ENCODE data around the gene CAPZB.
"Not testable (repeated sequence)": the region's sequence is repeated elsewhere in the genome, so short reads cannot be mapped to it uniquely, and the experiment has no call there.

CAPZB gene

DNA sequence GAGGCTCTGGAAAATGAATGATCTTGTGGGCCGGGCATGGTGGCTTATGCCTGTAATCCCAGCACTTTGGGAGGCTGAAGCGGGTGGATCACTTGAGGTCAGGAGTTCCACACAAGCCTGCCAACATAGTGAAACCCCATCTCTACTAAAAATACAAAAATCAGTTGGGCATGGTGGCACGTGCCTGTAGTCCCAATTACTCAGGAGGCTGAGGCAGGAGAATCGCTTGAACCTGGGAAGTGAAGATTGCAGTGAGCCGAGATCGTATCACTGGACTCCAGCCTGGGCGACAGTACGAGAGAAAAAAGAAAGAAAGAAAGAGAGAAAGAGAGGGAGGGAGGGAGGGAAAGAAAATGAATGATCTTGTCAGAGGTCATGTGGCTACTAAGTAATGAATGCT lies 24.3 kb upstream of the CAPZB start:
- H3K36me3 Mint-ChIP-seq; H3K27ac Mint-ChIP-seq; H3K4me3 Mint-ChIP-seq; H3K27me3 Mint-ChIP-seq; H3K9me3 Mint-ChIP-seq (ENCODE audit: low read depth): not testable (repeated sequence)
- H3K4me1 Mint-ChIP-seq (ENCODE audit: low read depth), result peaks cover 14% of the 10 kb centered on the region

DNA sequence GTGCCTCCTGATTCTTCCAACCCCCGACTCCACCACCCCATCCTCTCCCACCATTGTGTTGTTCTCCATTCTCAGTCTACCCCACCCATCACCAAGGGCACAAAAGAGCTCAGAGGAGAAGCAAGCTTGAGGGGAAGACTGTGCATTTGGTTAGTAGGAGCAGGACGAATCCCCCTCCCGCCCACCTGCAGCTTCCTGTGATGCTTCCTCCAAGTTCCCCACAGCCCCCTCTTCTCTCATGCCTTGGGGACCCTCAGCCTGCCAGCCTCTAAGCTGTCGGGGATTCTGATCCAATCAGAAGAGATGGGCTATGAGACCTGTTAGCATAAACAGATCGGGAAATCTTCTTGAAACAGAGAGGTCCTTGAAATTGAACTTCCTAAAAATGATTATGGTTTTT lies 22.2 kb upstream of the CAPZB start:
- H3K27ac Mint-ChIP-seq, result no peak overlapping the region
- H3K4me1 Mint-ChIP-seq (ENCODE audit: low read depth), result peaks cover 11% of the 10 kb centered on the region
- no peaks in the 10 kb centered on the region for H3K27me3 Mint-ChIP-seq
- no peaks in the 10 kb centered on the region for H3K9me3 Mint-ChIP-seq (ENCODE audit: low read depth)
- no peak overlapping the region for H3K4me3 Mint-ChIP-seq
- peaks cover 2% of the 10 kb centered on the region for H3K36me3 Mint-ChIP-seq

DNA sequence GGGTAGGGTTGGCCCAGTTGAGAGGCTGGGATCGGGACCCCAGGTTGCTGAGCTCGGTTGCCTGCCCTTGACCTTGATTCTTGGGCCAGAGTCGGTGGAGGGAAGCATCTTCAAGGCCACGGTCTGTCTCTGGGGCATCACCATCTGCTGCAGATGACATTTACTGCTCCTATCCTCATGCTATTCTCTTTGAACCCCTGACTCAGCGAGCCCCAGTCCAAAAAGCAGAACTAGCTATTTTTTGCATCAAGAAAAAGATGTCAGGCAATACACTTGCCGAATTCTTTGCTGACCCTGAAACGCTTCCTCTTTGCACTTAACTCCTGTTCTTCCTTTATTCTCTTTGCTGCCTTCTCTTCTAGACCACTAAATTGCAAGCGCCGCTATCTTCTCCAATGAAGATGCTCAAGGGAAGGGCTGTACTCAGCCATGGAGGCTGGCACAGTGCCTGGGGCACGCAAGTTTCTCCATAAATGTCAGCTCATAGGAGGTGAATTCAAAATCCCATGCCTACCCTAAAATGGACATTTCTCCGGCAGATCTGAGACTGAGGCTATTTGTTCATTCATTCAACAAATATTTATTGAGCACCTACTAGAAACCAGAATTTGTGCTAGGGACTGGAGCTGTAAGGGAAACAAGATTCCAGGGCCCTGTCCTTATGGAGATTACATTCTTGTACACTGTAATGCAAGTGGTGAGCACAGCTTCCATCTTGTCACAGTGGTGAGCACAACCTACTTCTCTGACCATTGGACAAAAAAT lies 20.5 kb upstream of the CAPZB start:
- Mint-ChIP-seq H3K4me3 (no peak overlapping the region), H3K36me3 (peaks cover 4% of the 10 kb centered on the region), H3K27me3 (no peaks in the 10 kb centered on the region), H3K4me1 (ENCODE audit: low read depth) (peaks cover 11% of the 10 kb centered on the region), H3K9me3 (ENCODE audit: low read depth) (no peaks in the 10 kb centered on the region), H3K27ac (no peak overlapping the region)

DNA sequence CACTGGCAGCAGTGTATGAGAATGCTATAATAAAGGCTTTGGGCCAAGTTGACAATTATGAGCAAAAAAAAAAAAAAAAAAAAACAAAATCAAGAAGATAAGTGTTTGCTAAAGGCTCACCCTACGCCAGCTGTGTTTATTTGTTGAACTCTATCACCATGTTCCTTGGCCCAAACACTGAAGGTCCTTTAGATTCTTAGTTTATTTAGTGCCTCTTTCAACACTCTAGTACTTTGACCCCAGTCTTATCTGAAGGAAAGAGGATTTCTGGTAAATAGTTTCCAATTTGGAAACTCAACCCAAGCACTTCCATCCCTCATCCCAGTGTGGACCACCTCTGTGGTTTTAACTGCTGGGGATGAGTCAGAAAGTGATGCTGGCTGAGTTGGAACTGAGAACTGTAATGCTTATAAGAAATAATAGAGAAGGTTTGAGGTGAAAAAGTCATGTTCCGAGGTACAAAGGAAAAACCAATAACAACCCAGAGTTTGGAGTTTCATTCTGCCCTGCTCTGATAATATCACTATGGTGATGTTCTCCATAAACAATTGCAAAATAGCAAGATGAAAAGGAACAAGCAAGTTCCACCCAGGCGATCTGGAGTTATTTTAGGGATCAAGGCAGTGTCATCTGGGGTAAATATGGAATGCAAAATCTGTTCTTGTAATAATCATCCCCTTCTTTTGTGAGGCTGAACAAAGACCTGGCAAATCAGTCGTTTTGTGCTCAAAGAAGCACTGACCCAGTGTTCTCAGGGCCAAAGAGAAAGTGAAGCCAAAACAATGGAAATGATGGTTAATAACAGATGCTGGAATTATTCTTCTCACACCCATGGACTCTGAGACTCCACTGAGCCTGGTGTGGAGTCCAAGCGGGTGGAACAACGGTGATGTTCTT lies 19.7 kb upstream of the CAPZB start:
- Mint-ChIP-seq H3K4me1 (ENCODE audit: low read depth) (peaks cover 11% of the 10 kb centered on the region), H3K27ac (no peak overlapping the region)

DNA sequence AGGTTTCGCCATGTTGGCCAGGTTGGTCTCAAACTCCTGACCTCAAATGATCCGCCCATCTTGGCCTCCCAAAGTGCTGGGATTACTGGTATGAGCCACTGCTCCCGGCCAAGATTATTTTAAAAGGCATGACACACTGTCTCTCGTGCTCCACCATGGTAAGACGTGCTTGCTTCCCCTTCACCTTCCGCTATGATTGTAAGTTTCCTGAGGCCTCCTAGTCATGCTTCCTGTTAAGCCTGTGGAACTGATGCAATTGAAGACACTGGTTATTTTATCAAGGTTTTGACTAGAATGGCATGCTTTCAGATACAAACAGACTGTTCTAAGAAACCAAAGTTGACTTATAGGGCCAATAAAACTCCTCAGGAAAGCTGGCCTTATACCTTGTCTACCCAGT lies 16.9 kb upstream of the CAPZB start:
- not testable (repeated sequence) for H3K4me1 Mint-ChIP-seq (ENCODE audit: low read depth); H3K36me3 Mint-ChIP-seq; H3K9me3 Mint-ChIP-seq (ENCODE audit: low read depth); H3K27ac Mint-ChIP-seq; H3K27me3 Mint-ChIP-seq; H3K4me3 Mint-ChIP-seq

More for the DNA sequence above, 19.7 kb upstream of the CAPZB start:
- Mint-ChIP-seq H3K27me3 (no peaks in the 10 kb centered on the region), H3K9me3 (ENCODE audit: low read depth) (no peaks in the 10 kb centered on the region), H3K4me3 (no peak overlapping the region), H3K36me3 (peaks cover 4% of the 10 kb centered on the region)

DNA sequence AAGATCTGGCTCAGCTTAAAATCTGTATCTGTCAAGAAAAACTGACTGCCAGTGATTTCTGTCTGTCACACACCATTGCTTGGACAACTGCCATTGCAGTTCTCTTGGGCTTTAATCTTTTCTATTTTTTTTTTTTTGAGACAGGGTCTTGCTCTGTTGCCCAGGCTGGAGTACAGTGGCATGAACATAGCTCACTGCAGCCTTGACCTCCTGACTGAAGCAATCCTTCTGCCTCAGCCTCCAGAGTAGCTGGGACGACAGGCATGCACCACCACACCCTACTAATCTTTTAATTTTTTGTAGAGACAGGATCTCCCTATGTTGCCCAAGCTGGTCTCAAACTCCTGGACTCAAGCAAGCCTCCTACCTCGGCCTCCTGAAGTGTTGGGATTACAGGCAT lies 14.5 kb upstream of the CAPZB start:
- not testable (repeated sequence) for H3K9me3 Mint-ChIP-seq (ENCODE audit: low read depth); H3K36me3 Mint-ChIP-seq; H3K4me3 Mint-ChIP-seq; H3K27me3 Mint-ChIP-seq; H3K27ac Mint-ChIP-seq
- peaks cover 13% of the 10 kb centered on the region for H3K4me1 Mint-ChIP-seq (ENCODE audit: low read depth)

DNA sequence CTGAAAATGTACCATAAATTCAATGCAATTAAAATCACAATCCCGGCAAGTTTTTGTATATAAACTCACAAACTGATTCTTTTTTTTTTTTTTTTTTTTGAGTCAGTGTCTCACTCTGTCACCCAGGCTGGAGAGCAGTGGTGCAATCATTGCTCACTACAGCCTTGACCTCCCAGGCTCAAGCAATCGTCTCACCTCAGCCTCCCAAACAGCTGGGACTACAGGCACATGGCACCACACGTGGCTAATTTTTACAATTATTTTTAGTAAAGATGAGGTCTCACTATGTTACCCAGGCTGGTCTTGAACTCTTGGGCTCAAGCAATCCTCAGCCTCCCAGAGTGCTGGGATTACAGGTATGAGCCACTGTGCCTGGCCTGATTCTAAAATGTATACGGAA lies 12.1 kb upstream of the CAPZB start:
- not testable (repeated sequence) for H3K27ac Mint-ChIP-seq; H3K4me3 Mint-ChIP-seq; H3K9me3 Mint-ChIP-seq (ENCODE audit: low read depth); H3K27me3 Mint-ChIP-seq; H3K36me3 Mint-ChIP-seq
- peaks cover 16% of the 10 kb centered on the region for H3K4me1 Mint-ChIP-seq (ENCODE audit: low read depth)

DNA sequence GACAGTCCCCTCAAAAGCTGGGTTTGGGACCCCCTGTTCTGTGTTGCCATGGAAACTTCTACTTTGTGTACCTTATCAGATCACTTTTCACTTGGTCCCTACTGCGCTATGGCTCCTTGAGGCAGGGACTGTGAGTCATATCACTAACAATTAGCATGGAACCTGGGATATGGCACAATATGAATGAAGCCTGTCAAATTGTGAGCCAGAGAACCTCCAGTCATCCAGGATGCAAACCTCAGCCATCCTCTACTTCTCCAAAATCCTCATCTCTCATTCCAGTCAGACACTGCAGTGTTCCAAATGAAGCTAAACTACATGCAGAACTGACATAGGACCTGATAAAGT lies 11.2 kb upstream of the CAPZB start:
- Mint-ChIP-seq H3K4me1 (ENCODE audit: low read depth) (peaks cover 22% of the 10 kb centered on the region), H3K9me3 (ENCODE audit: low read depth) (no peaks in the 10 kb centered on the region), H3K27me3 (no peaks in the 10 kb centered on the region), H3K36me3 (no peaks in the 10 kb centered on the region), H3K27ac (no peak overlapping the region), H3K4me3 (no peak overlapping the region)

DNA sequence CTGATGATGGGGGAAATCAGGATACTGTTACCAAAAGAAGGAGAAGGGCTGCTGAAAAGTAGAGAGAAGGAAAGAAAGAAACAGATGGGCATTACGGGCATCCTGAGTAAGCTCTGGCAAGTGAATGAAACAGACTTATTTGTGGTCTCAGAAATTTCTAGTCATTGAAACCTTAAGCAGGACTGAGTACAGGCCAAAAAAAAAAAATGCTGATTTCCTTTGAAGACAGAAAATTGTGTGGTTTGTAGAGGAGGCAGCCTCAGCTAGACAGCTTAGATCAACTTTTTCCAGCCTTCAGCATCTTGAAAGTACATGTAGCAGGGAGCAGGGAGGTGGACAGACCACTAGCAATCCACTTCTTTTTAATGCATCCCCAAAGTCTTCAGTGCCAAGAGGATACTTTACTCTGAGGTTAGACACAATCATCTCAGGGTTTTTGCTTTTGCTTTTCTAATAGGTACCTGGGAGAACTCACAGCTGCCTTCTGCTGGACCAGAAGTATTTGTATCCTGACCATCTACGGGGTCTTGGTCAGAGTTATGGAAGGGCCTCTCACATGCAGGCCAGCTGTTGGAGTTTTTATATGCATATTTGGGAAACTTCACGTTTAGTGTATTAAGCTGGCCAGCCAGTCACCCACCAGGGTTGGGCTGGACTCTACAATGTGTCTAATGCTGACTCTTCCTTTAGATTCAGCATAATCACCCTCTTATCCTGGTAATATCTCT lies 10.6 kb upstream of the CAPZB start:
- Mint-ChIP-seq H3K36me3 (no peaks in the 10 kb centered on the region), H3K27ac (peak overlapping the region; percentile 61), H3K4me1 (ENCODE audit: low read depth) (peaks cover 24% of the 10 kb centered on the region), H3K27me3 (no peaks in the 10 kb centered on the region), H3K9me3 (ENCODE audit: low read depth) (no peaks in the 10 kb centered on the region), H3K4me3 (no peak overlapping the region)

DNA sequence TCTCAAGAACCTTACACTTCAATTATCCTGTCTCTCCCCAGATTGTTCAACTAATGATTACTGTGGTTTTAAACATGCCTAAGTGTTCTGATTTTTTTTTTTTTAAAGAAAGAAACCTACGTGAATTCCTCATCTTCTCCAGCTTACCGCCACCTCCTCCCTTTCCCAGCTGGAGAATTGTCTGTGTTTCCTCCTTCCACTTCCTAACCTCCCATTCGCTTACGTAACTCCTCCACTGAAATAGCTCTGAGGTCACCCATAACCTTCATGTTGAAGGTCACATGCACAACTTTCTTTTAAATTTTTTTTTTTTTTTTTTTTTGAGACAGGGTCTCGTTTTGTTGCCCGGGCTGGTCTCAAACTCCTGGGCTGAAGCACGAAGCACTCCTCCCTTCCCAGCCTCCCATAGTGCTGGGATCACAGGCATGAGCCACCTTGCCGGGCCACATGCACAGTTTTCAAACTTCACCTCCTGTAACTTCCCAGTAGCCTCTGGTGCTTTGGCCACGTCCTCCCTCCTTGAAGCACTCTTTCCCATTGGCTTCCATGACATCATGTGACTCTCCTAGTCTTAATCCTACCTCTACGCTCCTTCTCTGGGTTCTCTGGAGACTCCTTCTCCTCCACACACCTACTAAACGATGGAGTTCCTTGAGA lies 9.8 kb upstream of the CAPZB start:
- H3K36me3 Mint-ChIP-seq, result no peaks in the 10 kb centered on the region
- H3K4me1 Mint-ChIP-seq (ENCODE audit: low read depth), result peaks cover 24% of the 10 kb centered on the region
- H3K27me3 Mint-ChIP-seq, result no peaks in the 10 kb centered on the region
- no peaks in the 10 kb centered on the region for H3K9me3 Mint-ChIP-seq (ENCODE audit: low read depth)
- no peak overlapping the region for H3K4me3 Mint-ChIP-seq
- peak overlapping the region; percentile 61 for H3K27ac Mint-ChIP-seq

DNA sequence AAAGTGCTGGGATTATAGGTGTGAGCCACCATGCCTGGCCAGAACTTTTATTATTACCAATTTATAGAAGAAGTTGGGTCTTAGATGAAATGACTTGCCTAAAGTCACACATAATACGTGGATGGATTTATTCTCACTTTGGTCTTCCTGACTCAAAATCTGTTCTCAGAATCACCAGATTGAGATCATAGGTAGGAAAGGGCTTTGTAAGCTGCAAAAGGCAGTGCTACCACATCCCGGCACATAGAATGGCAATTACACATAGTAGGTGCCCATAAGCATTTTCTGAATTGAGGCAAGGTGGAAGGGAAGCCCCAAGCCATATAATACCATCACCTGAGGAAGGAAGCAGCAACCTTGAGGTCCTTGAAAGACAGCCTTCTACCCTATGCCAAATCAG lies 8.2 kb upstream of the CAPZB start:
- H3K36me3 Mint-ChIP-seq, result no peaks in the 10 kb centered on the region
- no peak overlapping the region for H3K27ac Mint-ChIP-seq
- H3K4me3 Mint-ChIP-seq, result no peak overlapping the region
- no peaks in the 10 kb centered on the region for H3K27me3 Mint-ChIP-seq
- no peaks in the 10 kb centered on the region for H3K9me3 Mint-ChIP-seq (ENCODE audit: low read depth)
- H3K4me1 Mint-ChIP-seq (ENCODE audit: low read depth), result peaks cover 27% of the 10 kb centered on the region

DNA sequence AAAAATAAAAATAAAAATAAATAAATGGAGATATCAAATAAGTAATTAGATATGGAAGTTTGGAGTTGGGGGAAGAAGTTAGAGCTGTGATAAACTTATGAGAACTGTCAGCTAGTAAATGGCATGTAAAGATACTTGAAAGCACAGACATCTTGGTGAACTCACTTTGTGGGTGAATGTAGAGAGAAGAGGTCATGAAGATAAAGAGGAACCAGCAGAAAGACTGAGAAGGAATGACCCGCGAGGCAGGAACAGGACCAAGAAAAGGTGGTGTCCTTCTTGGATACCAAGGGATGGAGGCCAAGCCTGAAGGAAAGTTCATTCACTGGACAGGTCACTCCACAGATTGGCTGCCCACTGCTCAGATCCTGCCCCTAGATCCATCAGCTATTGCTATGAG lies 4.7 kb upstream of the CAPZB start:
- Mint-ChIP-seq H3K36me3 (no peaks in the 10 kb centered on the region), H3K9me3 (ENCODE audit: low read depth) (no peaks in the 10 kb centered on the region), H3K27me3 (no peaks in the 10 kb centered on the region), H3K27ac (peak overlapping the region; percentile 81), H3K4me1 (ENCODE audit: low read depth) (peaks cover 40% of the 10 kb centered on the region), H3K4me3 (no peak overlapping the region)

DNA sequence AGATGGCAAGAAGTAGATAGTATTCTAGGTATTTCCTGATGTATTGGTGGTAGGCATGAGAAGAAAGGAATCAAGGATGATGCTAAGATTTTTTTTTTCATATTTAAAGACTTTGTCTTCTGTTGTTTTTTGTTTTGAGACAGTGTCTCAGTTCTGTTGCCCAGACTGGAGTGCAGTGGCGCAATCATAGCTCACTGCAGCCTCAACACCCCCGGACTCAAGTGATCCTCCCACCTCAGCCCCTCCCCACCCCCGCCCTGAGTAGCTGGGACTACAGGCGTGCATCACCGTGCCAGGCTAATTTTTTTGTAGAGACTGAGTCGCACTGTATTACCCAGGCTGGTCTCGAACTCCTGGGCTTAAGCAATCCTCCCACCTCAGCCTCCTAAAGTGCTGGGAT lies 2.8 kb upstream of the CAPZB start:
- peaks cover 49% of the 10 kb centered on the region for H3K4me1 Mint-ChIP-seq (ENCODE audit: low read depth)
- H3K9me3 Mint-ChIP-seq (ENCODE audit: low read depth), result no peaks in the 10 kb centered on the region
- no peaks in the 10 kb centered on the region for H3K27me3 Mint-ChIP-seq
- H3K27ac Mint-ChIP-seq, result peak overlapping the region; percentile 87
- H3K4me3 Mint-ChIP-seq, result peak overlapping the region; percentile 67
- H3K36me3 Mint-ChIP-seq, result peaks cover 4% of the 10 kb centered on the region

DNA sequence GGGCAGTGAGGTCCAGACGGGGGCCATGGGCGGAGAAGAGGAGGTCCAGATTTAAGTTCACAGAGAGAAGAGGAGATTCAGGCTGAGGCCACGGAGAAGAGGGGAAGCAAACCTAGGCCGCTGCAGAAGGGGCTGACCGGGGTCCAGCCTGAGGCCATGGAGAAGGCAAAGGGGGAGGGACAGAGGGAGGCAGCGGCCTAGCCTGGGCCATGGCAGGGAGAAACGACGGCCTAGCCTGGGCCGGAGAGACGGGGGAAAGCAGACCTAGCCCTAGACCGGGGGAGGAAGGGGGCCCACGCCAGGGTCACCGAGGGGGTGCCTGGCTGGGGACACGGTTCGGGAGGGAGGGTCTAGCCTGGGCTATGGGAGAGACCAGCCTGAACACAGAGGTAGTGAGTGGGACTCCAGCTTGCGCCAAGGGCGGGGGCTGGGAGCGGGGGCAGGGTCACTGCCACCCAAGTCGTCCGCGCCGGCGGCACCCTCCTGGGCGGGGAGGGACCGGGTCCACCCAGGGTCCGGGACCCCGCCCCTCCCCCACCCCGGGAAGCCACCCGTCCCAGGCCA lies 459 bp downstream of the CAPZB start:
- peaks cover 7% of the 10 kb centered on the region for H3K36me3 Mint-ChIP-seq
- no peaks in the 10 kb centered on the region for H3K9me3 Mint-ChIP-seq (ENCODE audit: low read depth)
- peak overlapping the region; percentile 93 for H3K4me3 Mint-ChIP-seq
- peaks cover 69% of the 10 kb centered on the region for H3K4me1 Mint-ChIP-seq (ENCODE audit: low read depth)
- H3K27ac Mint-ChIP-seq, result peak overlapping the region; percentile 96
- H3K27me3 Mint-ChIP-seq, result no peaks in the 10 kb centered on the region

All from activated naive CD8-positive, alpha-beta T cell (primary cell).